Fibroblast of lung (primary cell): ENCODE measurements around the gene NR2F6. TPM values are rescaled to one million over a fixed set of nuclear protein-coding genes. Genes with fewer than 3 reads are reported as not detected.

Experiments used
- DNase-seq, 2 donors: peaks; one replicate each; pipeline versions ENCODE4 v3.0.0 to v3.0.0-alpha.2; 2010; ENCODE audit warnings: low read depth in 2 of 2
- H2AFZ ChIP-seq: 2 replicates; pipeline ENCODE4 v1.5.1; 2012; ENCODE audit warnings: low read length, control low read depth, inconsistent platforms
- H3K27ac ChIP-seq: 2 replicates; pipeline ENCODE4 v1.5.1; 2011; ENCODE audit warnings: low read length, control low read depth; ENCODE audit not compliant: insufficient read depth
- H3K27me3 ChIP-seq: 2 replicates; pipeline ENCODE4 v1.5.1; 2011; ENCODE audit warnings: mild to moderate bottlenecking, low read length; ENCODE audit not compliant: control insufficient read depth, insufficient read depth
- H3K36me3 ChIP-seq: 2 replicates; pipeline ENCODE4 v1.5.1; 2011; ENCODE audit warnings: low read length; ENCODE audit not compliant: control insufficient read depth, insufficient read depth
- H3K4me1 ChIP-seq: 2 replicates; pipeline ENCODE4 v1.5.1; 2011; ENCODE audit warnings: low read length; ENCODE audit not compliant: control insufficient read depth, insufficient read depth; ENCODE audit errors: extremely low read depth
- H3K4me2 ChIP-seq: 2 replicates; pipeline ENCODE4 v1.5.1; 2011; ENCODE audit warnings: low read length, control low read depth; ENCODE audit not compliant: insufficient read depth; ENCODE audit errors: extremely low read depth
- H3K4me3 ChIP-seq, 4 experiments: fragments of 200-600 bp in 1 of 4; sonication (generic) in 1 of 4; replicated peaks in 1 of 4; 2 replicates each; pipeline ENCODE4 v1.5.1; 2011 to 2016; ENCODE audit warnings: low read length in 4 of 4, low read depth in 3 of 4, mild to moderate bottlenecking in 3 of 4, control low read depth in 2 of 4, inconsistent platforms in 1 of 4, mixed read lengths in 1 of 4; ENCODE audit not compliant: insufficient read depth in 1 of 4; ENCODE audit errors: control extremely low read depth in 1 of 4
- H3K79me2 ChIP-seq: 2 replicates; pipeline ENCODE4 v1.5.1; 2012; ENCODE audit warnings: mild to moderate bottlenecking, low read length, inconsistent platforms; ENCODE audit not compliant: control insufficient read depth, insufficient read depth
- H3K9ac ChIP-seq: 2 replicates; pipeline ENCODE4 v1.5.1; 2011; ENCODE audit warnings: mild to moderate bottlenecking, low read length, control low read depth; ENCODE audit not compliant: insufficient read depth
- H3K9me3 ChIP-seq: 2 replicates; pipeline ENCODE4 v1.5.1; 2012; ENCODE audit warnings: low read depth, low read length; ENCODE audit not compliant: control insufficient read depth, insufficient read depth
- H4K20me1 ChIP-seq: 2 replicates; pipeline ENCODE4 v1.5.1; 2011; ENCODE audit warnings: low read length; ENCODE audit not compliant: control insufficient read depth, insufficient read depth; ENCODE audit errors: extremely low read depth
- EZH2 ChIP-seq: IDR thresholded peaks from 2 replicates; pipeline ENCODE4 v1.5.1; 2012; ENCODE audit warnings: low read length, control low read depth, mild to moderate bottlenecking; ENCODE audit errors: missing control alignments
- polyA plus RNA-seq, 2 donors: library from polyadenylated mRNA; depleted of rRNA in 1 of 2; stranded (reverse) in 1 of 2; unstranded in 1 of 2; fragments of >200 nt; gene quantifications; 2 replicates each; pipeline ENCODE4 v1.2.1, GENCODE V29; 2011 to 2012; ENCODE audit warnings: missing spikeins in 1 of 2
- total RNA-seq: library from RNA; depleted of rRNA; stranded (reverse); fragments of >200 nt; gene quantifications from 2 replicates; pipeline ENCODE4 v1.2.1, GENCODE V29; 2014
- TF ChIP-seq, protein P1 (sequence below), 2 donors: IDR thresholded peaks in 1 of 2; conservative IDR thresholded peaks in 1 of 2; 1 replicate in 1 of 2; 2 replicates in 1 of 2; pipeline ENCODE4 v1.5.1; 2011 to 2012; ENCODE audit warnings: low read length in 2 of 2, control low read depth in 1 of 2, inconsistent platforms in 1 of 2, low read depth in 1 of 2, mild to moderate bottlenecking in 1 of 2

Gene NR2F6
- total and polyA plus RNA-seq, 2 donors (not counting 1 experiment from before 2014, with no cell fraction given): 9.6 to 42.4 TPM

GRCh38 chr19:17232258-17232657, 13.5 kb downstream of the NR2F6 start:
- H3K4me3 ChIP-seq: no peak overlapping the region
- H3K27me3 ChIP-seq: no peaks in the 10 kb centered on the region

DNA sequence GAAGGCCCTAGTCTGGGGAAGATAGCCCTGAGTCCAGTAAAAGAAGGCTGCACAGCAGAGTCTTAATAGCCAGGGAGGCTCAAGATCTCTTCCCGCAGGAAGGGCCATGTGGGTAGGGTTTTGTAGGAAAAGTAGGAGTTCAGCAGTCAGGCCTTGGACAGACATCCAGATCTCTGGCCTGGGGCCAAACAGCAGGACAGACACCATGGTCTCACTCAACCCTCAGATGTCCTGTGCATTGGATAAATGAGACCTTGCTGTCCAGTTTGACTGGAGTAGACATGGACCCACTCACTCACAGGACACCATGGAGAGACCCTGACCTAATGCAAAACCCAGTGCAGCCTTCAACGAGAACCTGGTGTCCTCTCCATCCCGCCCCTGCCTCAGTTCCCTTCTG, 15.8 kb downstream of the NR2F6 start:
- Histone ChIP-seq H3K4me2 (no peak overlapping the region), H3K4me3 (no peak overlapping the region), H3K27me3 (no peaks in the 10 kb centered on the region), H3K4me1 (peaks cover under 1% of the 10 kb centered on the region), H3K9ac (no peak overlapping the region), H4K20me1 (no peaks in the 10 kb centered on the region), H3K9me3 (no peaks in the 10 kb centered on the region), H3K27ac (no peak overlapping the region), H2AFZ (no peak overlapping the region), H3K36me3 (peaks cover 14% of the 10 kb centered on the region), H3K79me2 (peaks cover 8% of the 10 kb centered on the region)
- TF ChIP-seq EZH2: no peak
- TF ChIP-seq, protein P1, sequence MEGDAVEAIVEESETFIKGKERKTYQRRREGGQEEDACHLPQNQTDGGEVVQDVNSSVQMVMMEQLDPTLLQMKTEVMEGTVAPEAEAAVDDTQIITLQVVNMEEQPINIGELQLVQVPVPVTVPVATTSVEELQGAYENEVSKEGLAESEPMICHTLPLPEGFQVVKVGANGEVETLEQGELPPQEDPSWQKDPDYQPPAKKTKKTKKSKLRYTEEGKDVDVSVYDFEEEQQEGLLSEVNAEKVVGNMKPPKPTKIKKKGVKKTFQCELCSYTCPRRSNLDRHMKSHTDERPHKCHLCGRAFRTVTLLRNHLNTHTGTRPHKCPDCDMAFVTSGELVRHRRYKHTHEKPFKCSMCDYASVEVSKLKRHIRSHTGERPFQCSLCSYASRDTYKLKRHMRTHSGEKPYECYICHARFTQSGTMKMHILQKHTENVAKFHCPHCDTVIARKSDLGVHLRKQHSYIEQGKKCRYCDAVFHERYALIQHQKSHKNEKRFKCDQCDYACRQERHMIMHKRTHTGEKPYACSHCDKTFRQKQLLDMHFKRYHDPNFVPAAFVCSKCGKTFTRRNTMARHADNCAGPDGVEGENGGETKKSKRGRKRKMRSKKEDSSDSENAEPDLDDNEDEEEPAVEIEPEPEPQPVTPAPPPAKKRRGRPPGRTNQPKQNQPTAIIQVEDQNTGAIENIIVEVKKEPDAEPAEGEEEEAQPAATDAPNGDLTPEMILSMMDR (conservative IDR thresholded peaks at IDR 0.05 in 1 of 2, IDR thresholded peaks at IDR 0.05 in 1 of 2; ENCODE audit: low read depth in 1 of 2, low read length in 2 of 2): no peak
- no peak for DNase-seq

More at GRCh38 chr19:17232258-17232657, 13.5 kb downstream of the NR2F6 start:
- H3K4me2 ChIP-seq: no peak overlapping the region
- H3K4me1 ChIP-seq: peaks cover 9% of the 10 kb centered on the region
- H3K9ac ChIP-seq: no peak overlapping the region
- TF ChIP-seq, protein P1 (conservative IDR thresholded peaks at IDR 0.05 in 1 of 2, IDR thresholded peaks at IDR 0.05 in 1 of 2; ENCODE audit: low read depth in 1 of 2, low read length in 2 of 2): no peak
- no peak for TF ChIP-seq EZH2
- H3K9me3 ChIP-seq: no peaks in the 10 kb centered on the region
- H3K79me2 ChIP-seq: peaks cover 12% of the 10 kb centered on the region
- no peak overlapping the region for H2AFZ ChIP-seq
- no peak for DNase-seq
- no peaks in the 10 kb centered on the region for H4K20me1 ChIP-seq
- H3K36me3 ChIP-seq: peaks cover 16% of the 10 kb centered on the region
- H3K27ac ChIP-seq: no peak overlapping the region

DNA sequence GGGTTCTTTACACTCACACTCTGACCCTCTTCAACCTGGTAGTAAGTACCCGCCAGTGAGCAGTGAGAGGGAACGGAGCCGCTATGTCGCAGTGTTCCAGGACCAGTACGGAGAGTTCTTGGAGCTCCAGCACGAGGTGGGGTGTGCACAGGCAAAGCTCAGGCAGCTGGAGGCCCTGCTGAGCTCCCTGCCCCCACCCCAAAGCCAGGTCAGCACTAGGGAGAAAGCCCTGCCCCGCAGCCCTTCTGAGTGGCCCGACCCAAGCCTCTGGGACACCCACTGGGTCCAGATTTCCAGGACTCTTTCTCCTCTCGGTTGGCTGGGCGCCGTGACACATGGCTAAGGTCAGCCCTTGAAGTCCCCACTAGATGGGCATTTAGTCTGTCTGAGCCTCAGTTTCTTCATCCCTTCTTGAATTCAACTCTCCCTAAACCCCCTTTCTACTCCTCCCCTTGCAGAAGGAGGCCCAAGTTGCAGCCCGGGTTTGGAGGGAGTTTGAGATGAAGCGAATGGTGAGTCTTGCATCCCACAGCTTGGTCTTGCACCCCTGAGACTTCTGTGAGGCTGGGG, 17.8 kb downstream of the NR2F6 start:
- Histone ChIP-seq H4K20me1 (no peaks in the 10 kb centered on the region), H3K4me3 (no peak overlapping the region), H2AFZ (no peak overlapping the region), H3K27ac (no peak overlapping the region), H3K36me3 (peaks cover 12% of the 10 kb centered on the region), H3K9me3 (no peaks in the 10 kb centered on the region), H3K9ac (no peak overlapping the region), H3K4me2 (no peak overlapping the region), H3K27me3 (no peaks in the 10 kb centered on the region), H3K79me2 (no peaks in the 10 kb centered on the region), H3K4me1 (no peaks in the 10 kb centered on the region)
- no peak for DNase-seq
- TF ChIP-seq, protein P1 (conservative IDR thresholded peaks at IDR 0.05 in 1 of 2, IDR thresholded peaks at IDR 0.05 in 1 of 2; ENCODE audit: low read depth in 1 of 2, low read length in 2 of 2): no peak
- TF ChIP-seq EZH2: no peak
